ENCODE data around the gene PDE6C. TPM values are rescaled to one million over a fixed set of nuclear protein-coding genes. Genes with fewer than 3 reads are reported as not detected.

PDE6C gene
- total and polyA plus RNA-seq, 2 of the 4 experiments (the other 2 are of a cell fraction): not detected

DNA sequence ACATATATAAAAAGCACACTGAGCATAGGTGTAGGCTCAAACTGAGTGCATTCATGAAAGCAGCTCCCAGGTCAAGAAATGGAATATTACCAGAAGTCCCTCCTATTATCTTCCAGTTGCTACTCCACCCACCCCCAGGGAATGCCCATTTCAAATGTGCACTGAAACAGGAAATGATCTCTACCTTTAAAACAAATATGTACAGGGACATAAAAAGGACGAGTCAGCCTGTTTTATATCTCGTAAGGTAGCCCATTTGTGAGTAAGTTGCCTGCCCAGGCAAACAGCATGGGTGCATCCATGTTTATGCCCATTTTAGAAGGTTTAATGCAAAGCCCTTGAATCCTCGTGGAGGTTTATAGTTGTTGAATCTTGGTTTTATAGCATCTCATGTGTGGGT is 35.4 kb upstream of the PDE6C start:
- Histone ChIP-seq H4K20me1 (ENCODE audit: insufficient read depth, low read length) (no peaks in the 10 kb centered on the region), H4K8ac (ENCODE audit: low read depth in 2 of 2, low read length in 2 of 2) (no peak overlapping the region), H3K14ac (replicated peaks; ENCODE audit: low read depth, low read length) (no peak overlapping the region), H3K27ac (ENCODE audit: insufficient read depth, low read length) (no peak overlapping the region), H2AFZ (replicated peaks; ENCODE audit: low read length, poor library complexity) (no peak overlapping the region), H2BK5ac (ENCODE audit: low read depth, low read length, poor library complexity, severe bottlenecking) (no peak overlapping the region), H3K9ac (ENCODE audit: low read depth, low read length) (no peak overlapping the region), H3K36me3 (ENCODE audit: control insufficient read depth, insufficient read depth, low read length) (no peaks in the 10 kb centered on the region), H3K9me3 (ENCODE audit: control insufficient read depth, insufficient read depth, low read length) (peaks cover 4% of the 10 kb centered on the region), H2AK9ac (replicated peaks; ENCODE audit: low read depth, low read length, poor library complexity) (no peak overlapping the region), H3K4me1 (ENCODE audit: control insufficient read depth, insufficient read depth, low read length) (no peaks in the 10 kb centered on the region), H2AK5ac (ENCODE audit: low read depth, low read length) (no peak overlapping the region), H2BK20ac (ENCODE audit: low read depth, low read length) (no peak overlapping the region), H4K91ac (ENCODE audit: insufficient read depth, low read depth, low read length) (no peak overlapping the region), H3K79me1 (ENCODE audit: low read depth in 1 of 2, low read length in 2 of 2) (no peaks in the 10 kb centered on the region), H3K27me3 (ENCODE audit: control insufficient read depth, insufficient read depth, low read length) (peaks cover 38% of the 10 kb centered on the region), H2BK120ac (ENCODE audit: low read depth, low read length) (no peak overlapping the region), H3K9me1 (ENCODE audit: insufficient read depth, low read length) (no peaks in the 10 kb centered on the region), H3K23ac (ENCODE audit: low read depth, low read length) (no peak overlapping the region), H2BK15ac (ENCODE audit: low read depth, low read length) (no peak overlapping the region), H4K5ac (ENCODE audit: low read depth, low read length) (no peak overlapping the region), H3K56ac (ENCODE audit: extremely low read depth, insufficient read depth, low read length) (no peak overlapping the region), H3K18ac (ENCODE audit: low read depth, low read length) (no peak overlapping the region), H3K4me3 (ENCODE audit: insufficient read depth, low read depth, low read length) (no peak overlapping the region), H3K4me2 (ENCODE audit: low read depth, low read length) (no peak overlapping the region), H3K4ac (ENCODE audit: low read depth, low read length) (no peak overlapping the region)
- ChIA-PET POLR2A (ENCODE audit: unreplicated experiment) (no interaction called here), CTCF (no interaction called here)
- BruUV-seq (replicated peaks): no TSS peak
- dilution Hi-C loops (cut with HindIII; ENCODE audit: low sequenced_read_pairs, unreplicated experiment): no loop called here
- WGBS, 2 experiments (ENCODE audit: extremely low coverage in 2 of 2, insufficient read length in 1 of 2): 40% methylated on average over 1 of the region's 3 CpGs; no CpG with 5 or more reads in 1 of the 2 experiments
- no peak for ATAC-seq (ENCODE audit: low read depth)
- TF ChIP-seq RAD21 (IDR thresholded peaks at IDR 0.05; ENCODE audit: low read length) (no peak), SMC3 (IDR thresholded peaks at IDR 0.05; ENCODE audit: low read depth, low read length) (no peak), CHD1 (IDR thresholded peaks at IDR 0.05; ENCODE audit: low read depth, low read length) (no peak), FOS (IDR thresholded peaks at IDR 0.05; ENCODE audit: low read depth, low read length) (no peak), CEBPB (IDR thresholded peaks at IDR 0.05; ENCODE audit: low read depth, low read length) (no peak), MXI1 (IDR thresholded peaks at IDR 0.05; ENCODE audit: borderline replicate concordance, low read depth, low read length) (no peak), MAFK (IDR thresholded peaks at IDR 0.05; ENCODE audit: low read depth, low read length) (no peak)
- intact Hi-C loops (cut with micrococcal nuclease): no loop called here
- in situ Hi-C loops (cut with MboI; ENCODE audit: low sequenced_read_pairs): no loop called here
- no peak for DNase-seq
